Gastrocnemius medialis (tissue), 4 donors: ENCODE results near the gene PRM1. TPM values are rescaled to one million over a fixed set of nuclear protein-coding genes. Genes with fewer than 3 reads are reported as not detected.

Experiments used
- ATAC-seq, 2 donors: fragments of 150-250 bp; one replicate each; pipeline ENCODE4 v1.9.1; 2016
- DNase-seq, 2 donors: peaks; one replicate each; pipeline ENCODE4 v3.0.0-alpha.2; 2019
- H3K27ac ChIP-seq, 4 donors: fragments of 200-600 bp; sonication (generic); 1 replicate in 1 of 4; 2 replicates in 3 of 4; pipeline ENCODE4 v1.5.1; 2016 to 2018; ENCODE audit warnings: mild to moderate bottlenecking in 2 of 4, moderate library complexity in 1 of 4
- H3K27me3 ChIP-seq, 3 donors: fragments of 200-600 bp; sonication (generic) in 2 of 3; 1 replicate in 1 of 3; 2 replicates in 2 of 3; pipeline versions ENCODE4 v1.5.1 to v1.6.0; 2016 to 2019; ENCODE audit warnings: mild to moderate bottlenecking in 1 of 3, moderate library complexity in 1 of 3
- H3K36me3 ChIP-seq, 2 donors: fragments of 200-600 bp; sonication (generic) in 1 of 2; one replicate each; pipeline ENCODE4 v1.5.1; 2017 to 2018
- H3K4me1 ChIP-seq, 2 donors: fragments of 200-600 bp; sonication (generic) in 1 of 2; one replicate each; pipeline ENCODE4 v1.5.1; 2016 to 2017; ENCODE audit warnings: mild to moderate bottlenecking in 2 of 2
- H3K4me3 ChIP-seq, 4 donors: fragments of 200-600 bp; sonication (generic) in 3 of 4; 1 replicate in 1 of 4; 2 replicates in 3 of 4; pipeline ENCODE4 v1.5.1; 2016 to 2019; ENCODE audit warnings: mild to moderate bottlenecking in 2 of 4
- H3K9me3 ChIP-seq, 3 donors: fragments of 200-600 bp; sonication (generic) in 2 of 3; 1 replicate in 1 of 3; 2 replicates in 2 of 3; pipeline ENCODE4 v1.5.1; 2016 to 2019
- CTCF ChIP-seq, 5 experiments: fragments of 450-650 bp in 3 of 5; fragments of 200-600 bp in 2 of 5; sonication (generic) in 2 of 5; IDR thresholded peaks in 4 of 5; conservative IDR thresholded peaks in 1 of 5; 1 replicate in 4 of 5; 2 replicates in 1 of 5; pipeline ENCODE4 v1.5.1; 2016 to 2019; ENCODE audit warnings: antibody characterized with exemption in 5 of 5, mild to moderate bottlenecking in 3 of 5, moderate library complexity in 3 of 5
- POLR2A ChIP-seq, 2 donors: fragments of 450-650 bp; IDR thresholded peaks; one replicate each; pipeline ENCODE4 v1.6.1; 2017; ENCODE audit warnings: antibody characterized with exemption in 2 of 2, mild to moderate bottlenecking in 2 of 2, moderate library complexity in 2 of 2
- in situ Hi-C, 4 donors: fragments of 200-750 bp; cut with MboI; loops; one replicate each; pipeline versions ENCODE4 v1.15.0 to v1.8.0; 2017; ENCODE audit warnings: low sequenced_read_pairs in 4 of 4
- intact Hi-C: fragments of 100-400 bp; cut with DNase I; formaldehyde crosslinking; loops from one replicate; pipeline ENCODE4 v1.15.1; 2023; ENCODE audit warnings: low total_unique reads
- total RNA-seq, 4 donors: library from RNA; depleted of rRNA; stranded (reverse); fragments of >200 nt; gene quantifications; one replicate each; pipeline versions ENCODE4 v1.1.0 to v1.2.3, GENCODE V29; 2016

PRM1 gene
- total RNA-seq, 4 donors from 2014 or later: not detected

GRCh38 chr16:11285842-11286241 lies 4.7 kb upstream of the PRM1 start:
- no peaks in the 10 kb centered on the region for H3K27me3 ChIP-seq
- no peak overlapping the region for H3K4me3 ChIP-seq
- no peak overlapping the region for H3K27ac ChIP-seq
- TF ChIP-seq POLR2A (IDR thresholded peaks at IDR 0.05): no peak
- no peak for TF ChIP-seq CTCF (IDR thresholded peaks at IDR 0.05 in 4 of 5, conservative IDR thresholded peaks at IDR 0.05 in 1 of 5)
- H3K4me1 ChIP-seq: no peaks in the 10 kb centered on the region
- ATAC-seq (no peak), DNase-seq (no peak)
- intact Hi-C loops (no loop called here), in situ Hi-C loops (no loop called here)
- no peaks in the 10 kb centered on the region for H3K36me3 ChIP-seq
- H3K9me3 ChIP-seq: no peaks in the 10 kb centered on the region

- in situ Hi-C loops: no loop called here
- DNase-seq (no peak), ATAC-seq (no peak)
These were observed 2.7 kb upstream of the PRM1 start for GRCh38 chr16:11283820-11284248.

GRCh38 chr16:11278681-11279628 lies 2.2 kb downstream of the PRM1 start:
- DNase-seq (no peak), ATAC-seq (no peak)
- intact Hi-C loops: no loop called here
- Histone ChIP-seq H3K4me1 (no peaks in the 10 kb centered on the region), H3K36me3 (no peaks in the 10 kb centered on the region), H3K27me3 (no peaks in the 10 kb centered on the region), H3K4me3 (no peak overlapping the region), H3K9me3 (no peaks in the 10 kb centered on the region), H3K27ac (no peak overlapping the region)
- TF ChIP-seq CTCF (IDR thresholded peaks at IDR 0.05 in 4 of 5, conservative IDR thresholded peaks at IDR 0.05 in 1 of 5) (no peak), POLR2A (IDR thresholded peaks at IDR 0.05) (no peak)
- in situ Hi-C loops: no loop called here

More at GRCh38 chr16:11283820-11284248, 2.7 kb upstream of the PRM1 start:
- Histone ChIP-seq H3K27ac (no peak overlapping the region), H3K27me3 (no peaks in the 10 kb centered on the region), H3K36me3 (no peaks in the 10 kb centered on the region), H3K9me3 (no peaks in the 10 kb centered on the region), H3K4me3 (no peak overlapping the region), H3K4me1 (no peaks in the 10 kb centered on the region)
- TF ChIP-seq POLR2A (IDR thresholded peaks at IDR 0.05) (no peak), CTCF (IDR thresholded peaks at IDR 0.05 in 4 of 5, conservative IDR thresholded peaks at IDR 0.05 in 1 of 5) (no peak)
- intact Hi-C loops: no loop called here

- Histone ChIP-seq H3K27me3 (no peaks in the 10 kb centered on the region), H3K36me3 (no peaks in the 10 kb centered on the region), H3K4me3 (no peak overlapping the region), H3K9me3 (no peaks in the 10 kb centered on the region), H3K27ac (no peak overlapping the region), H3K4me1 (no peaks in the 10 kb centered on the region)
- TF ChIP-seq CTCF (IDR thresholded peaks at IDR 0.05 in 4 of 5, conservative IDR thresholded peaks at IDR 0.05 in 1 of 5): no peak
- no peak for TF ChIP-seq POLR2A (IDR thresholded peaks at IDR 0.05)
- DNase-seq (no peak), ATAC-seq (no peak)
- intact Hi-C loops (no loop called here), in situ Hi-C loops (no loop called here)
These were observed 3.4 kb downstream of the PRM1 start for GRCh38 chr16:11277607-11278337.
